Left renal cortex interstitium (tissue), 4 donors: Measurements from ENCODE around the gene AURKAIP1. TPM values are rescaled to one million over a fixed set of nuclear protein-coding genes. Genes with fewer than 3 reads are reported as not detected.

Source experiments
- DNase-seq, 4 donors: peaks; one replicate each; pipeline ENCODE4 v3.0.0-alpha.2; 2013; ENCODE audit warnings: low read depth in 4 of 4, low spot score in 2 of 4, missing footprints in 1 of 4
- polyA plus RNA-seq, 4 donors: library from polyadenylated mRNA; unstranded; fragments of 120-200 nt; gene quantifications; one replicate each; pipeline ENCODE4 v1.2.1, GENCODE V29; 2013; ENCODE audit not compliant: insufficient read length in 4 of 4

Gene AURKAIP1
- polyA plus RNA-seq, 4 donors = 64.4 to 107 (median 84.7) TPM

DNA sequence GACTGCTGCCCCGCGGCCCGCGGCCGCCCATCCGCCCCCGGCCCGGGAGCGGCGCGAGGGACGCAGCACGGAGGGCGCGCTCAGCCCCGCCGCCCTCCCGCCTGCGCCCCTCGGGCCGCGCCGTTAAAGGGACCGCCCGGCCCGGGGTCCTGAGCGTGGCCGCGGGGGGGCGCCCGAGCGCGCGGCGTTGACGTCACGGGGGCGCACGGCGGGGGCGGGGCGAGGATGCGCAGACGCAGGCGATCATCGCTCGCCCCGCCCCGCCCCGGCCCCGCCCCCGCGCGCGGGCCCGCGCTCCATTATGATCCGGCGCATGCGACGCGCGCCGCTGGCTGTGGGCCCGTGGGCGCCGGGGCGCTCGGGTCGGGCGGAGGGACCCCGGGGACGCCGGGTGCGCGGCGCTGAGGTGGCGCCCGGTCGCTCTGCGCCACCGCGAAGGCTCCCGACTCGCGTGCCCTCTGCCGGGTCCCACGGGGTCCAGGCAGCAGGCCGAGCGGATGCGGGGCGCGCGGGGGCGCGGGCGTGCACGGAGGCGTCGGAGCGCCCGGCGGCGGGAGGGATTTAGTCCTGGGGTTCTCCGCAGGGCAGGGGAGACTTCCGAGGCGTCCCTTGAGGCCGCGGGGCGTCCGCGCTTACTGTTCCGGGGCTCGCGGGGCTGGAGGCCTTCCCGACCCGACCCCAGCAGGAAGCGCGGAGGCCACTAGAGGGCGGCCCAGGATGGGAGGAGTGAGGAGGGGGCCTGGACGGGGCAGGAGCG lies 25.6 kb downstream of the AURKAIP1 start, which contains the start of gene DVL1:
Gene DVL1, minus strand, starts transcription at position 163 of the 757 bp plus-strand sequence. CDS start 353 bp downstream, outside the sequence.
- DNase-seq = no peak

- no peak for DNase-seq
Measured at GRCh38 chr1:1348420-1349255, 26.4 kb downstream of the AURKAIP1 start.

DNA sequence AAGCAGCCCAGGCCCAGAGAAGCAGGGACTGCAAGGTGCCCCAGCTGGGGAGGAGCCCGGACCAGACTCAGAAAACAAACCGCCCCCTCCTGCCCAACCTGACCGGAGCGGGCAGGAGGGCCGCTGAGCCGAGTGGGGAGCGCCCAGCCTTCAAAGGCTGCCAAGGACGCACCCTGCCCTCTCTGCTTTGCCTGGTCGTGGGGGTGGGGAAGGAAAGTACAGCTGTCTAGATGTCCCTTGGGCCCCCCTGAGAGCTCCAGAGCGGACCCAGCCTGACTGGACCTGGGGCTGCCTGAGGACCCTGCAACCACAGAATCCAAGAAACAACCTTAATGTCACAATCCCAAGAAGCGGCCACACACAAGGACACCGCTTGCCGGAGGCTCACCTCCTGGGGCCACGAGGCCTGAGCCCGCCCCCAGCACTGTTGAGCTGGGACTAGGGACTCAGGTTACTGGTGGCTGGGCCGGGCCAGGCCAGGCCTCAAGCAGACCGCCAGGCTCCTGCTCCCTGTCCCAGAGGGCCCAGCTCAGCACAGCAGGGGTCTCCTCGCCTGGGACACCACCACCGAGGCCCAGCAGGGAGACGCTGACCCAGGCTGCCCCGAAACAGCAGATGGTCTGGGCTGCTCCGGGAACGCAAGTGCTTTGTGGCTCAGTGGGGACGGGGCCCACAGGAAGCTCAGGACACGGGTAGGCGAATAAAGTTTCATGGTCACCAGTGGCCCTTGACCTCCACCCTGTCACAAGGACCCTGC lies 27.2 kb downstream of the AURKAIP1 start:
- DNase-seq = no peak

DNA sequence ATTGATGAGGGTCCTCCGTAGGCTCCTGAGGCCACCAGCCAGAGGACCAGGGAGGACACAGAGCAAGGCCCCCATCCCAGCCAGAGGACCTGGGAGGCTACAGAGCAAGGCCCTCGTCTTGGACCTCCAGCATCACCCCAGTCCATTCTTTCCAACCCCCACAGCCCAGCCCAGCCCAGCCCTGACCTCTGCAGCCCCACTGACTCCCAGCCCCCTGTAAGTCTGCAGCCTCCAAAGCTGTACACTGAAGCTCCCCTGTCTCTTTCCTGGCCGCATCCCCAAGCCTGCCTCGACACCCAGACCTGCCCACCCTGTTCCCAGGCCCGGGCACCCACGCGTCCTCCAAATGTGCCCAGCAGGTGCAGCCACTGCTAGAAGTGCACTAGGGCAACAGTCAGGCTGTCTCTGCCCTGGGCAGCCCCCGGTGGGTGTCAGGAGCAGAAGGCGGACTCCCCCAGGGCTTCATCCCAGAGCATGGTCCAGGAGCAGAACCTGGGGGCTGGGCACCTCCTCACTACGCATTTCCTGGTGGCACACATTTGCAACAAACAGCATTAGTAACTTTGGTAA lies 27.9 kb downstream of the AURKAIP1 start:
- no peak for DNase-seq

DNA sequence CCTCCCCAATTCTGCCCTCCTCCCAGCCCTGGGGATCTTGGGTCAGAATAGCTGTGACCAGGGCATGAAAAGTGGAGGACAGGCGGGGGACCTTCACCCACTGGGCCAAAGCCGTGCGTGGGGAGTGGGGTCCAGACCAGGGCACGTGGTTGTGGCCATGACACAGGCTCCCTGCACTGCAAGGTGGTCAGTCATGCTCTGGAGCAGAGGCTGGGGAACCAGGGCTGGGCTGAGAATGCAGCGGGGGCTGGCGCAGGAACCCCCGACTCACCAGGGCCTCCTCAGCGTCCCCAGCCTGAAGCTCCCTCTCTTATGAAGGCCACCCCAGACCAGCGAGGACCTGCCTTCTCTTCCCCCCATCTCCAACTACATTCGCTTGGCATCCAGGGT lies 28.5 kb downstream of the AURKAIP1 start:
- DNase-seq = no peak

DNA sequence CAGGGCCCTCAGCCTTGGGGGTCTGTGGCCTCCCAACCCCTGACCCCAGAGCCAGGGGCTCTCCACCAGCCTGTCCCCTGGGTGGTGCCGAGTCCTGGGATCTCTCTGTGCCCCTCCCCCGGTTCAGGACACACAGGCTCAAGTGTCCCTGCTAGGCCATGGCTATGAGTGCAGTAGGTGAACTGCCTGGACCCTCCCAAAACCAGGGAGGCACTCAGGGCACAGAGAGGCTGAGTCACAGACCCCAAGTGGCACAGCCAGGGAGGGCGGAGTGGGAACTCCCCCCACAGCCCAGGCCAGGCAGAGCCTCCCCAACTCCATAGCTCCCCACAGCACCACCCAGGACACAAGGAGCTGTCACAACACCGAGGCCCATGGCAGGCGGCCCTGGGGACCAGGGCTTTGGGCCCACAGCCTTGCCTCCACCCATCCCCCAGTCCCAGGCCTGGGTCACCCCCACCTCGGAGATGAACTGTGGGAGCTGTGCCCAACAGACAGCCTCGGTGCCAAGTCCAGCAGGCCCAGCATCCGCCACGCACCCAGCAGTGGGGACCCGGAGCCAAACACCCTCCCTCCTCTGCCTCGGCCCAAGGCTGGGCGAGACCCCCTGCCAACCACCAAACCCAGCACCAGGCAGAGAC lies 29.0 kb downstream of the AURKAIP1 start:
- no peak for DNase-seq

GRCh38 chr1:1345384-1345783 lies 29.6 kb downstream of the AURKAIP1 start:
- DNase-seq = no peak

GRCh38 chr1:1344655-1345361 lies 30.2 kb downstream of the AURKAIP1 start:
- DNase-seq = no peak

DNA sequence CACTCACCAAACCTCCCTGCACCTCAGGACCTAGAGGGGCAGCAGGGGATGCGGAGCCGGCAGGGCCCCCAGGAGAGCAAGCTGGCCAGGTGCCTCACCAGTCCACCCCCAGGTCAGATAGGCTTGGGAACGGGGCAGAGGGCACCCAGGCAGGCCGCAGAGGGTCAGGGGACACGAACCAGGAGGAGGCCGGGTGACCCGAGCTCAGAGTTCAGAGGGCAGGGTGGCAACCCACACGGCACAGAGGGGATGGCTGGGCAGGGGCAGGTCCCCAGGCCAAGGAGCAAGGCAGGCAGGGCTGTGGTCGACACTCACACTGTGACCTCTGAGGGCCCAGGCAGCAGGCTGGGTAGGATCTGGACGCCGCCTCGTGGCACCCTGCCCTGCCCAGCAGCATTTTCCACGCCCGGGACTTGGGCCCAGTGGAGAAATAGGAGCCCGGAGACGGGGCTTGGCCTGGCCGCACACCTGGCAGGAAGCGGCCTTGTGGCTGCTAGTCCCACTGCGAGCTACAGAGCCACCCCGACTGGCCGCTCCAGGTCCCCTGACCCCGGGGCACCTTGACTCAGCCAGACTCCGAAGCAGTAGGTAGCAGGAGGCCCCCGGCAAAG lies 31.1 kb downstream of the AURKAIP1 start:
- no peak for DNase-seq

- no peak for DNase-seq
Measured at GRCh38 chr1:1342584-1343115, 32.4 kb downstream of the AURKAIP1 start.

DNA sequence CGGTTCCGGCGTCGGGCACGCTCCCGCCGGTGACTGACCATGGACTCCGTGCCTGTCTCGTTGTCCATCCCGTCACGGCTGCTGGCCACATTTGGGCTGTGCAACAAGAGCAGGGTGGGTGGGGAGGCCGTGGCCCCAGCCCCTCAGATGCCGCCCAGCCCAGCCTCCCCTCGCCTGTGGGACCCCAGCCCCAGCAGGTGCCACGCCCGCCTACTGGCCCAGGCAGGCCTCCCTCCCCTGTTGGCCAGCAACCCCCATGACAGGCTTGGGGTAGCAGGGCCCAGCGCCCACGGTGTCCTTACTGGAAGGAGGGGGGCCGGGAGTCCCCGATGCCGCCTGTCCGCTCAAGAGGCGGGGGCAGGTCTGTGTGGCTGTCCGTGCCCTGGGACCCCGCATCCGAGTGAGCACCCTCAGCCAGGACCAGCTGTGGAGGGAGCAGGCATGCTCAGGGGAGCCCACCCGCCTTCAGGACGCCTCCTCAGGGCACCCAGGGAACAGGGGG lies 32.9 kb downstream of the AURKAIP1 start:
- no peak for DNase-seq

GRCh38 chr1:1341549-1342021 lies 33.4 kb downstream of the AURKAIP1 start:
- DNase-seq = no peak

GRCh38 chr1:1340791-1341548 lies 34.0 kb downstream of the AURKAIP1 start:
- DNase-seq = no peak

- DNase-seq = no peak
Measured at GRCh38 chr1:1340185-1340584, 34.8 kb downstream of the AURKAIP1 start.

DNA sequence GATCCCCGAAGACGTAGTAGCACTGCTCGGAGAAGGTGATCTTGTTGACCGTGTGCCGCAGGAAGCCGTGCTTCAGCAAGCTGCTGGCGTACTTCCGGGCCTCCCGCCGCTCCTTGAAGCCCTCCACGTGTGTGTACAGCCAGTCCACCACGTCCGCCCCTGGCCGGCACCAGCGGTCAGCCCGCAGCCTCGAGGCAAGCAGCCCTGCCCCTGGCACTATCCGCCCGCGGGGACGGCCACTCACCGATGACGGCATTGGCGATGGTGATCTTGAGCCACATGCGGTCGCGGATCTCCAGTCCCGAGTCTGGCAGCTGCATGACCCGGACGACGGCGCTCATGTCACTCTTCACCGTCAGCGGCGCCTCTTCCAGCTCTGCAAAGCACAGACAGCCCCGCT lies 36.7 kb downstream of the AURKAIP1 start:
- DNase-seq = no peak

DNA sequence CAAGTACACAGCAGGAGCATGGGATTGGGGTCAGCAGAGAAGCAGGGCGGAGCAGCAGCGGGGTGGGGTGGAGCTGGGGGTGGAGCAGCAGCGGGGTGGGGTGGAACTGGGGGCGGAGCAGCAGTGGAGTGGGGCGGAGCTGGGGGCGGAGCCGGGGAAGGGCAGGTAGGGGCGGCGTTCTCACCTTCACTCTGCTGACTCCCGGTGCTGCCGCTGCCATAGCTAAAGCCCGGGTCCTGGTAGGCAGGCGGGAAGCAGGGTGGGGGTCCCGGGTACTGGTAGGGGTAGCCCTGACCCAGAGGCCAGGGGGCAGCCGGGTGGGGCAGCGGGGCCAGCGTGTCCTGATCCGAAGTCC lies 37.2 kb downstream of the AURKAIP1 start:
- no peak for DNase-seq

GRCh38 chr1:1336931-1337792 lies 37.8 kb downstream of the AURKAIP1 start:
- no peak for DNase-seq
